ENCODE results near the gene TGM1. TPM values are rescaled to one million over a fixed set of nuclear protein-coding genes. Genes with fewer than 3 reads are reported as not detected.

The TGM1 gene
- total RNA-seq, 1 experiment from 2014 or later = 26.2 TPM

DNA sequence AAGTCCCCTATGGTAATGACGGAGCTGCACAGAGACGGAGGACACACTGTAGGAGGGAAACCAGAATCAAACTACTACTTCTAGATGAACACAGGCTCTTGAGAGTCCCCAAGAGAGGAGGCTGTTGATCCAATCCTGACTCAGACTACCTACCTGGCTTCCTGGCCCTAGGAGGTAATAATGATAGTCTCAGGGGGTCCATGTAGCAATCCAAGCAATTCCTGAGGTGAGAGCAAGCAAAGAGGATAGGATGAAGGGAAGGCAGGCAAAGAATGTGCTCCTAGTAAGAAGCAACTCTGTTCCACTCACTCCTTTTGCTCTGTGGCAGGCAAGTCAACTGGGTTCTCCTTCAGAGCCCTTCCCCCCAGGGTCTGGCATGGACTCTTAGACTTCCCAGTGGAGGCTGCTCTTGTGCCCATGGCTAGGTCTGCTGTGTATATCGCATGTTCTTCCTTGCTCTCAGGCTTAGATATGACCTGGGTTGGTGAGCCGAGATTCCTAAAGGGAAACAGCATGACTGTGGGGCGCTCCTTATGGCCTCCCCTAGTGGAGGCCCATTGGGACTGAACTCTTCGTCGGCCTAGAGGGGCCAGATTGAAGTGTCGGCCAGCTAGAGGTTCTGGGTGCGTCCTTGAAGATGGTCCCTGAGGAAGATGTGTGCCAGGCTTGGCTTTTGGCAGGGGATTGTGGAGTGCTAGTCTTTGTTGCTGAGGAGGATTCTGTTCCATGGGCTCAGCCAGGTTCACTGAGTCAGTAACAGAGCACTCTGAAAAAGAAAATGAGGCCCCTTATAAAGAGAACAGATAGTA is 22.7 kb downstream of the TGM1 start:
- TF ChIP-seq, protein P1, sequence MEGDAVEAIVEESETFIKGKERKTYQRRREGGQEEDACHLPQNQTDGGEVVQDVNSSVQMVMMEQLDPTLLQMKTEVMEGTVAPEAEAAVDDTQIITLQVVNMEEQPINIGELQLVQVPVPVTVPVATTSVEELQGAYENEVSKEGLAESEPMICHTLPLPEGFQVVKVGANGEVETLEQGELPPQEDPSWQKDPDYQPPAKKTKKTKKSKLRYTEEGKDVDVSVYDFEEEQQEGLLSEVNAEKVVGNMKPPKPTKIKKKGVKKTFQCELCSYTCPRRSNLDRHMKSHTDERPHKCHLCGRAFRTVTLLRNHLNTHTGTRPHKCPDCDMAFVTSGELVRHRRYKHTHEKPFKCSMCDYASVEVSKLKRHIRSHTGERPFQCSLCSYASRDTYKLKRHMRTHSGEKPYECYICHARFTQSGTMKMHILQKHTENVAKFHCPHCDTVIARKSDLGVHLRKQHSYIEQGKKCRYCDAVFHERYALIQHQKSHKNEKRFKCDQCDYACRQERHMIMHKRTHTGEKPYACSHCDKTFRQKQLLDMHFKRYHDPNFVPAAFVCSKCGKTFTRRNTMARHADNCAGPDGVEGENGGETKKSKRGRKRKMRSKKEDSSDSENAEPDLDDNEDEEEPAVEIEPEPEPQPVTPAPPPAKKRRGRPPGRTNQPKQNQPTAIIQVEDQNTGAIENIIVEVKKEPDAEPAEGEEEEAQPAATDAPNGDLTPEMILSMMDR (IDR thresholded peaks at IDR 0.05; ENCODE audit: unreplicated experiment) = no peak
- Mint-ChIP-seq H3K4me1 (ENCODE audit: insufficient read depth, unreplicated experiment) (peaks cover 31% of the 10 kb centered on the region), H3K27me3 (ENCODE audit: insufficient read depth, unreplicated experiment) (no peaks in the 10 kb centered on the region), H3K9me3 (ENCODE audit: unreplicated experiment) (no peaks in the 10 kb centered on the region), H3K27ac (ENCODE audit: low read depth, unreplicated experiment) (no peak overlapping the region), H3K36me3 (ENCODE audit: insufficient read depth, unreplicated experiment) (peaks cover 67% of the 10 kb centered on the region), H3K4me3 (ENCODE audit: unreplicated experiment) (peak overlapping the region; percentile 86)
- POLR2A ChIA-PET = interaction anchor here (1.5 to 4.7 kb wide), 6 partner anchors 22 to 69 kb away, joined by 3 to 187 read pairs (median 76); partner anchors contain the start of genes CHMP4A, CIDEB, DHRS1 and LTB4R
- no TSS peak for BruUV-seq (replicated peaks)
- intact Hi-C loops (cut with micrococcal nuclease) = loop anchor here (5.0 kb wide), 2 partner anchors 43 to 228 kb away; partner anchors contain the start of gene TM9SF1
- CTCF ChIA-PET = interaction anchor here (1.0 to 17.7 kb wide), 6 partner anchors 26 to 201 kb away, joined by 5 to 457 read pairs (median 78); partner anchors contain the start of genes ADCY4, CIDEB, DHRS1 and LTB4R
- no peak for DNase-seq (ENCODE audit: unreplicated experiment)

- ChIA-PET POLR2A (interaction anchor here (0.6 to 3.1 kb wide), 18 partner anchors 10 to 197 kb away, joined by 3 to 11 read pairs (median 4); partner anchors contain the start of genes CHMP4A, CIDEB, DHRS1 and EMC9), CTCF (interaction anchor here (0.6 to 17.7 kb wide), 7 partner anchors 8 to 141 kb away, joined by 3 to 457 read pairs (median 6); partner anchors contain the start of genes CIDEB, DHRS1, LTB4R2 and NOP9)
- BruUV-seq (replicated peaks) = no TSS peak
- intact Hi-C loops (cut with micrococcal nuclease) = no loop called here
- Mint-ChIP-seq H3K27ac (ENCODE audit: low read depth, unreplicated experiment) (no peak overlapping the region), H3K4me1 (ENCODE audit: insufficient read depth, unreplicated experiment) (peaks cover 41% of the 10 kb centered on the region), H3K9me3 (ENCODE audit: unreplicated experiment) (no peaks in the 10 kb centered on the region), H3K27me3 (ENCODE audit: insufficient read depth, unreplicated experiment) (no peaks in the 10 kb centered on the region), H3K36me3 (ENCODE audit: insufficient read depth, unreplicated experiment) (peaks cover 69% of the 10 kb centered on the region), H3K4me3 (ENCODE audit: unreplicated experiment) (no peak overlapping the region)
- DNase-seq (ENCODE audit: unreplicated experiment) = no peak
- TF ChIP-seq, protein P1 (IDR thresholded peaks at IDR 0.05; ENCODE audit: unreplicated experiment) = no peak
These were observed 24.4 kb downstream of the TGM1 start for GRCh38 chr14:24238527-24239037.

DNA sequence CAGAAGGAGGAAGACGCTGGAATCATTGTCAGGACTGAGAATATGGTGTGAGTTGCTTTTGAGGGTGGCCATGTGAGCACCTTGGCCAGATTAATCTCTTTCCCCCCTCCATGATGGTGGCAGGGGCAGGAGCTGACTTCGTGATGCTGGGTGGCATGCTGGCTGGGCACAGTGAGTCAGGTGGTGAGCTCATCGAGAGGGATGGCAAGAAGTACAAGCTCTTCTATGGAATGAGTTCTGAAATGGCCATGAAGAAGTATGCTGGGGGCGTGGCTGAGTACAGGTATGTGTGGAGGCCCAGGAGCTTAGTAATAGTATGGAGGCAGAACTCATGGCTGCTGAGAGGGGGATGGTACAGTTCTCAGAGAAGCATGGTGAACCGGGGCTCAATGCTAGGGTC is 24.9 kb downstream of the TGM1 start:
- Mint-ChIP-seq H3K27me3 (ENCODE audit: insufficient read depth, unreplicated experiment) (no peaks in the 10 kb centered on the region), H3K27ac (ENCODE audit: low read depth, unreplicated experiment) (no peak overlapping the region), H3K36me3 (ENCODE audit: insufficient read depth, unreplicated experiment) (peaks cover 68% of the 10 kb centered on the region), H3K9me3 (ENCODE audit: unreplicated experiment) (no peaks in the 10 kb centered on the region), H3K4me1 (ENCODE audit: insufficient read depth, unreplicated experiment) (peaks cover 42% of the 10 kb centered on the region), H3K4me3 (ENCODE audit: unreplicated experiment) (no peak overlapping the region)
- CTCF ChIA-PET = interaction anchor here (0.6 to 17.7 kb wide), 7 partner anchors 9 to 141 kb away, joined by 3 to 457 read pairs (median 6); partner anchors contain the start of genes CIDEB, DHRS1, LTB4R2 and NOP9
- peak; percentile 33 for DNase-seq (ENCODE audit: unreplicated experiment)
- BruUV-seq (replicated peaks) = no TSS peak
- TF ChIP-seq, protein P1 (IDR thresholded peaks at IDR 0.05; ENCODE audit: unreplicated experiment) = no peak
- POLR2A ChIA-PET = interaction anchor here (0.7 to 3.1 kb wide), 17 partner anchors 10 to 146 kb away, joined by 3 to 11 read pairs (median 4); partner anchors contain the start of genes CHMP4A, CIDEB, DHRS1 and EMC9
- intact Hi-C loops (cut with micrococcal nuclease) = no loop called here

All from MCF 10A (cell line).